Urinary bladder (tissue), 4 donors: ENCODE results near the gene RGMA. TPM values are rescaled to one million over a fixed set of nuclear protein-coding genes. Genes with fewer than 3 reads are reported as not detected.

Experiments
- DNase-seq: peaks from one replicate; pipeline ENCODE4 v3.0.0-alpha.2; 2015; ENCODE audit errors: extremely low spot score
- H3K27ac ChIP-seq: one replicate; pipeline ENCODE4 v1.5.1; 2013; ENCODE audit warnings: low read depth, mild to moderate bottlenecking, moderate library complexity
- H3K36me3 ChIP-seq: one replicate; pipeline ENCODE4 v1.6.1; 2013; ENCODE audit warnings: mild to moderate bottlenecking, moderate library complexity; ENCODE audit not compliant: insufficient read depth
- H3K4me1 ChIP-seq: one replicate; pipeline ENCODE4 v1.6.1; 2013; ENCODE audit warnings: mild to moderate bottlenecking, moderate library complexity; ENCODE audit not compliant: insufficient read depth
- H3K4me3 ChIP-seq: one replicate; pipeline ENCODE4 v1.5.1; 2013; ENCODE audit warnings: low read depth, low read length
- WGBS: extraction: QIAGEN DNeasy Blood & Tissue Kit; methylation state at CpG from one replicate; pipeline ENCODE4 v1.1.7; 2013; 5-methylcytosine and 5-hydroxymethylcytosine counted together
- polyA plus RNA-seq: library from polyadenylated mRNA; stranded (reverse); fragments of 200-250 nt; gene quantifications from one replicate; pipeline ENCODE4 v1.2.3, GENCODE V29; 2013
- total RNA-seq: library from RNA; depleted of rRNA; stranded (reverse); fragments of >200 nt; gene quantifications from one replicate; pipeline ENCODE4 v1.2.3, GENCODE V29; 2014
- donor health status: healthy with polysubstance abuse.
- donor health status: healthy.

The RGMA gene
- total and polyA plus RNA-seq, 2 donors = 3.4 to 13.6 TPM

DNA sequence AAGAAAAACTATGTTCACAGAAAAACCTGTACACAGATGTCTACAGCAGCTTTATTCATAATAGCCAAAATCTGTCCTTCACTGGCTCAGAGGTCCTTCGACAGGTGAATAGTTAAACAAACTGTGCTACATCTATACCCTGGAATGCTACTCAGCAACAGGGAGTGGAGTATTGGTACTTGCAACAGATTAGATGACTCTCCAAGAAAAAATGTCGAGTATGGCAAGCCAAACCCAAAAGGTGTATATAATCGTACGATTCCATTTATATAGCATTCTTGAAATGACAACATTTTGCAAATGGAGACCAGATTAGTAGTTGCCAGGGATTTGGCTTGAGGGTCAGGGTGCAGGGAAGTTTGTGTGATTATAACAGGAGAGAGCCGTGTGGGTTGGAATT is 22.4 kb upstream of the RGMA start:
- Histone ChIP-seq H3K4me3 (no peak overlapping the region), H3K27ac (no peak overlapping the region), H3K4me1 (no peaks in the 10 kb centered on the region), H3K36me3 (no peaks in the 10 kb centered on the region)
- whole genome bisulfite sequencing = 78% methylated on average over 5 of the region's 5 CpGs
- no peak for DNase-seq

DNA sequence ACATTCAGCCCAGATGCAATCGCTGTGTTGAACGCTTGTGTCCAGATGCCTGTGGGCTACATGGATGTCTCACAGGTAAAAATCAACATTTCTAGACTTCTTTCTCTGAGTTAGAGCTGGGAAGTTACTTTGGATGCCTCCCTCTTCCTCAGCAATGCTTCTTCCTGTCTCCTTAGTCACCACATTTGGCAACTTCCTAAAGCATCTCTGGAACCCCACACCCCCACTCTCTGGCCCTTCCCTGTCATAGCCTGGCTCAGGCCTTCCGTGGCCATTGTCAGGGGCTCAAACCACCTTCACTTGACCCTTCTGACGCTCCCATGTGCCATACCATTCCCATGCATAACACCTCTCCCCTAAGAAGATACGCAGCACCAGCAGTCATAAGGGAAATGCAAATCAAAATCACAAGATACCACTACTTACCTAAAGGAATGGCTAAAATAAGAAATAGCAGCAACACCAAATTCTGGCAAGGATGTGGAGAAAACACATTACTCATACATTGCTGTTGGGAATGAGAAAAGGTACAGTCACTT is 21.6 kb upstream of the RGMA start:
- Histone ChIP-seq H3K4me1 (no peaks in the 10 kb centered on the region), H3K27ac (no peak overlapping the region), H3K4me3 (no peak overlapping the region), H3K36me3 (no peaks in the 10 kb centered on the region)
- DNase-seq = no peak
- WGBS = 86% methylated on average over 5 of the region's 5 CpGs

DNA sequence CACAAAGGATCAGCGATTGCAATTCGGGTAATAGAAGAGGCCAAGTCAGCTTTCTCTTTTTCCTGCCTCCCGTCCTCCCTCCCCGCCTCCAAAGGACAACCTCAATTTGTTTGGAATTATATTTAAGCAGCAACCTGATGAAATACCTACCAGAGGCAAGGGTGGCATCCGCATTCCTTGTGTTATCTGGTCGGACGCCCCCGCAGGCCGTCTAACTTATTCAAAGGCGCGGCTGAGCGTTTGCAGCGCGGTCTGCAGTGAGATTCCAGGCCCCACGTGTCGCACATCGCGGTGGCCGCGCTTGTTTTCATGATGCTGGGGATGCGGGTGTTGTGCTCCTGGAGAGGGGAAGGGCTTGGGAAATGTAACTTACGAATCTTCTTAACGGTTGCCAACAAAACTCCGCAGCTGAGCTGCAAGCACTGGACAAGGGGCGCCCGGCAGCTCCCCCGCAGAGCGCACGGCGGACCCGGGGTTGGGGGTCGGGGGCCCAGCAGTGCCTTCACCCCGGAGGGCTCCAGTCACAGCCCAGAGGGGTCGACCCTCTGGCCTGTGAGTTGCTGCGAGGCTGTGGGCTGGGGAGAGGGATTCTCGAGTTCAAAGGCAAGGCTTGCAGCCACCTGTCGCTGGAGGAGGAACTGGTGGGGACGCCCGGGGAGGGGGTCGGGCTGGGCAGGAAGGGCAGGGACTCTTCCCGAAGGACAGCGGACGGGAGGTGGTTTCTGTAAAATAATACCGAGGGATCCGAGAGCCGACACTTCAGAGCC is 20.5 kb upstream of the RGMA start:
- WGBS = 25% methylated on average over 46 of the region's 46 CpGs
- H3K27ac ChIP-seq = no peak overlapping the region
- H3K4me1 ChIP-seq = no peaks in the 10 kb centered on the region
- H3K36me3 ChIP-seq = no peaks in the 10 kb centered on the region
- no peak for DNase-seq
- no peak overlapping the region for H3K4me3 ChIP-seq

DNA sequence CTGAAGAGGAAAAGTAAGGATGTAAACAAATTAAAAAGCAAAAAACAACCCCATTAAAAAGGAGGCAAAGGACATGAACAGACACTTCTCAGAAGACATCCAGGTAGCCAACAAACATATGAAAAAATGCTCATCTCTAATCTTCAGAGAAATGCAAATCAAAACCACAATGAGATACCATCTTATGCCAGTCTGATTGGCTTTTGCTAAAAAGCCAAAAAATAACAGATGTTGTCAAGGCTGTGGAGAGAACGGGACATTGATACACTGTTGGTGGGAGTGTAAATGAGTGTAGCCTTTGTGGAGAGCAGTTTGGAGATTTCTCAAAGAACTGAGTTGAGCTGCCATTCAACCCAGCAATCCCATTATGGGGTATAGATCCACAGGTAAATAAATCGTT is 18.6 kb upstream of the RGMA start:
- no peak overlapping the region for H3K27ac ChIP-seq
- WGBS = 87% methylated on average over 2 of the region's 2 CpGs
- H3K36me3 ChIP-seq = no peaks in the 10 kb centered on the region
- no peak for DNase-seq
- no peaks in the 10 kb centered on the region for H3K4me1 ChIP-seq
- H3K4me3 ChIP-seq = no peak overlapping the region

DNA sequence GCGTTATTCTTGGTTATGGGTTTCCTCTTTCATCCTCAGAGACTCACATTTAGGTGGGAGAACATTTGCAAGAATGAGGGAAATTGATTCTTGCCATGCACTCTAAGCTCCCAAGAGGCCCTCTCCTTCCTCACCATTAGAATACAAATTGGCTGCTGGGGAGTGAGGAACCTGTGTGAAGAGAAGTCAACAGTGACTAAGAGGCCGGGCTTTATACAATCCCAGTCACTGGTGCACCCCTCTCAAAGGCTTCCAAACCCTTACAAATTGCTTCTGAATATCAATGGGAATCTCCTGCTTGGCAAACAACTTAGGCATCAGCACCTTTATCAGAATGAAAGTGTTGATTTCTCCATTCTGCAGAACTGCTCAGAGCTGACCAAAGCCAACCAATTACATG is 16.5 kb upstream of the RGMA start:
- DNase-seq = no peak
- no peak overlapping the region for H3K4me3 ChIP-seq
- H3K36me3 ChIP-seq = no peaks in the 10 kb centered on the region
- H3K27ac ChIP-seq = no peak overlapping the region
- H3K4me1 ChIP-seq = no peaks in the 10 kb centered on the region
- WGBS = 58% methylated on average over 2 of the region's 2 CpGs

DNA sequence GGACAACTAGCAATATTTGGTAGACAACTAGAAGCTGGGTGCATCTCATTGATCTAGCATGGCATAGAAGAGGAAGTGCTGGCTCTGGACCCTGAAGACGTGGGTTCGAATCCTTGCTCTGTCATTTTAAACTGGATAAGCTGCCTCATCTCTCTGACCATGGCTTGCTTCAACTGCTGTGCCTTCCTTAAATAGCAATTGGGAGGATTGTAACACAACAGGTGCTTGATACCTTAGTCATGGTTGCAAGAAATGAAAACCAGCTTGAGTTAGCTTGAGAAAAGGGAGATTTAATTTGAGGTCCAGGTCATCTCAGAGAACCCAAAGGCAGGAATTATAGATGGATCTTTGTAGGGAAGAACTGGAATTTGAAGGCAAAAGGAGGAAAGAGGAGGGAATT is 14.8 kb upstream of the RGMA start:
- Histone ChIP-seq H3K4me3 (no peak overlapping the region), H3K36me3 (no peaks in the 10 kb centered on the region), H3K4me1 (no peaks in the 10 kb centered on the region), H3K27ac (no peak overlapping the region)
- WGBS = 90% methylated on average over 2 of the region's 2 CpGs
- no peak for DNase-seq

DNA sequence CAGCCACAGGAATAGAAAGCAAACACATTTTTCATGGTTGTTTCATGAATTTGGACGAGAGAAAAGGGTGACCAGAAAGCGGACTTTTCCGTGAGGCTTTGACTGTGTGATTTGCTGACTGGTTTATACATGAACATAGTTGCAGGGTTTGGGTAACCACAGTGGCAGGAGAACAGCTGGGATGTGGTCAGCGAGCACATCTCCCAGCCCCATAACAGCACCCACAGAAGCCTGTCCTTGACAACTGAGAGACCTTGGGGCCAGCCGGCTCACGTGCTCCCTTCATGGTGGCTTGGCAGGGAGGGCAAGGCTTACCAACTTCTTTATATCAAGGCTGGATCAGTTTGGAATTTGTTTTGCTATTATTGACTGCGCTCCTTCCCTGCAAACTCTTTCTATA is 13.2 kb upstream of the RGMA start:
- Histone ChIP-seq H3K36me3 (no peaks in the 10 kb centered on the region), H3K4me3 (no peak overlapping the region), H3K27ac (no peak overlapping the region), H3K4me1 (no peaks in the 10 kb centered on the region)
- WGBS = 87% methylated on average over 7 of the region's 7 CpGs
- DNase-seq = no peak

DNA sequence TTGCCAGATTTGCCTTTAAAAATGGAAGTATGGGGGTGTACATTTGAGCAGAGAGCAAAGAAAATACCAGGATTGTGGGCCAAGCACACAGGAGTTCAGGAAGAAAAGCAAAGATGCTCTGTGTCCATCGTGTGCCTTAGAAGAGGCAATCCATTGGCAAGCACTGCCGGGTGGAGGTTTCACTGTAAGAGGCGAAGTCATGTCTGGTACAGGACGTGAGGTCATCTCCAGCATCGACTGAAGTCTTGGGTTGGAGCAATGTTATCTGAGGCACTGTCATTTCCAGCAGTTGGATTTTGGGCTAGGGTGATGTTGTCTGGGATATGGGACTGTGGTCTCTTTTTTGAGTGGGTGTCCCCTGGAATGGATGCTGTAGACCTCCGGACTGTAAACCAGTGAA is 4.8 kb upstream of the RGMA start:
- Histone ChIP-seq H3K36me3 (no peaks in the 10 kb centered on the region), H3K4me3 (no peak overlapping the region), H3K27ac (no peak overlapping the region), H3K4me1 (no peaks in the 10 kb centered on the region)
- WGBS = 83% methylated on average over 6 of the region's 6 CpGs
- DNase-seq = no peak

DNA sequence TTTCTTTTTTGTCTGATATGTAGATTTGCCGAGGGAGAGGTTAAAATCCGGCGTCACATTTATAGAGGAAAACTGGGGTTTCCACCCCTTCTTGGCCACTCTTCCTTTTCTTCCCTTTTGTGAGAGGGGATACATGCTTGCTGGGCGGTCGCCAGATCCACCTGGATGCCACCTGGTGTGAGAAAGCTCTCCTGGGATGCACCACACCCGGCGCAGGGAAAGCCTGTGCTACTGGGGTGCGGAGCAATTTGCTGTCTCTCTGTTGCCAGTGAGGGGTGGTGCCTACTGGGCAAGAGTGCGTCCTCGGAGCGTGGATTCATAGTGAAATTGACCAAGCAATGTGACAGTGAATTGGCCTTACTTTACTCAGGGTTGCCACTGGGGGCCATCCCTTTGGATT is 2.5 kb upstream of the RGMA start:
- Histone ChIP-seq H3K36me3 (no peaks in the 10 kb centered on the region), H3K27ac (no peak overlapping the region), H3K4me3 (no peak overlapping the region), H3K4me1 (no peaks in the 10 kb centered on the region)
- WGBS = 72% methylated on average over 11 of the region's 11 CpGs
- no peak for DNase-seq

DNA sequence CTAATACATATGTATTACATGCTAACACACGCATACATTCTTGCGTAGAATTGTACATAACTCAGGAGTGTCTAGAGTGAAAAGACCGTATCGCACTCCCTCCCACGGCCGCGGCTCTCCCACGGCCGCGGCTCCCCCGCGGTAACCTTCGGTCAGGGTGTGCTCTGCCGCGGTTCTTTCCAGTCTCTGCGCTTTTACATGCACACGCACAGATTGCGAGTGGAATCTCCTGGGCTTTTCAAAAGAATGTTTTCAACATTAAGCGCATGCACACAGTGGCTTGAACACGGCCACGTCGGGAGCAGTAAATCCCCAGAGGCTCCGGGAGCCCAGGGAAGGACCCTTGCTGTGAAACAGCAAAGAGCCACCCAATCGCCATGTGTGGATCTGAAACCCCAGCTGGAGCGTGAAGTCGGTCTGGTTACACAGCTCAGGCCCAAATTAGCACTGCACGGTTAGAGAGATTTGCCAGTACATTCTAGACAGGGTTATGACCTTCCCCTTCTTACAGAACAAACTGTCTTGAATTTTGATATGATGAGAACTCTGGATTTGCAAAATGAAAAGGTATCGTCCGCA is 805 bp upstream of the RGMA start:
- Histone ChIP-seq H3K36me3 (no peaks in the 10 kb centered on the region), H3K27ac (no peak overlapping the region), H3K4me3 (no peak overlapping the region), H3K4me1 (no peaks in the 10 kb centered on the region)
- DNase-seq = no peak
- 19% methylated on average over 29 of the region's 29 CpGs for WGBS

DNA sequence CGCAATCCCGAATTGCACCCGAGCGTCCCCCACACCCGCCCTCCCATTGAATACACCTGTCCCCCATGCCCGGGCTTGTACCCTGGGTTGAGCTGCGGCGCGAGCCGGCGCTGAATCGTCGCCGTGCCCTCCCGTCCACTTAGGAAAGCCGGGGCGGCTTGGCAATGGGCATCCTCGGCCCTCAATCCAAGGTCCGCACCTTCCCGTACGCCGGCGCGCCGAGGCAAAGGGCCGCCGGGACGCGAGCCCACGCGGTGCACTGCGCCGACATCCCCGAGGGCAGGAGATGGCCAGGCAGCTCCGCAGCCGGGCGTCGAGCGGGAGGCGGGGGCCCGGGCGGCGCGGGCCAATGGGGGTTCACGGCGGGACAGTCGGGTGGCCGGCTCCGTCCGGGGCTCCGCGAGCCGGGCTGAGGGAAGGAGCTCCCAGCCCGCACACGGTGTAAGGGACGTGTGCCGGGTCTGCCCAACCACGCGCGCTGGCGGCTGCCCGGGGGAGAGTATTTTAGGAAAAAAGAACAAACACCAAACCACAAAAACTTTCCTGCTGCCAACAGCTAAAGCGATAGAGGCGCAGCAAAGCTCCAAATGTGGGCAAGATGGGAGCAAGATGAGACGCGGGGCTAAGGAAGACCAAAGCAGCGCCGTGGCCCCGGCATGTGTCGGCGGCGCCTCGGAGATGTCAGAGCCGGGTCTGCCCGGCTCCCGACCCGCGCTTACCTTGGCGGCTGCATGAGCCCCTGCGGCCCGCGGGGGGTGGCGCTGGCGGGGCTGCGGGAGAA is 621 bp downstream of the RGMA start:
- H3K27ac ChIP-seq = no peak overlapping the region
- peak overlapping the region; percentile 56 for H3K4me3 ChIP-seq
- under 1% methylated on average over 85 of the region's 85 CpGs for WGBS
- H3K36me3 ChIP-seq = no peaks in the 10 kb centered on the region
- H3K4me1 ChIP-seq = no peaks in the 10 kb centered on the region
- DNase-seq = no peak

DNA sequence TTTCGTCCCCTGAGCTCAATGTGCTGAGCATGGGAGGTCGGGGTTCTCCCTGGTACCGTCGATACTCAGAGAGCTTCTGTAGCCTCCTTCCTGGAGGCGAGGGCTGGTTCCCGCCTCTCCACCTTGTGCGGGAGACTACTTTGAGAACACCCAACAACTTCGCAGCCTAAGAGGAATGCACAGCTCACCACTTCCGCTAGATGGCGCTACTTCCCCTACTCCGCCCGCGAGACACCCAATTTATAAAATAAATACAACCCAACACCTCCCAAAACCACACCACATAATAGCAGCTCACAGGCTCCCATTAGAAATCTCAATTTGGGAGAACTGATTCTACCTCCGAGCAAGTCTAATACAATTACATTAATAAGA is 1.2 kb downstream of the RGMA start:
- 2% methylated on average over 14 of the region's 14 CpGs for WGBS
- H3K27ac ChIP-seq = no peak overlapping the region

DNA sequence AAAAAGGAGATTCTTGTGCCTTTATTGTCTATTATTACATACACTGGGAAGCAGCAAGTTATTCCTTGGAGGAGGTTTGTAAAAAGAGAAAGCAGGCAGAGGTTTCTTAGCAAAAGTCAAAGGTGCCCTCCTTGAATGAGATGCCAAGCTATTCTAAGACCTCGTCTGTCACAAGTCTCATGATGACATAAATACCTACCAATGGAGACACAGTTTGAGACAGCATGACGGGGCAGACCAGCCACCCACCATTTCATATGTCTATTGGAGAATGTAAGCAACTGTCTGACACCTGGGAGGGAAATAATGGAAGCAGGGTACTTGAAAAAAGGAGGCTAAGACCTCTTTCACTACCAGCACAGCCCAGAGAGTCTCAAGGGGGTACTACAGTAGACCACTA is 2.2 kb downstream of the RGMA start:
- H3K4me3 ChIP-seq = no peak overlapping the region
- DNase-seq = no peak
- no peaks in the 10 kb centered on the region for H3K4me1 ChIP-seq
- no peak overlapping the region for H3K27ac ChIP-seq
- 84% methylated on average over 2 of the region's 2 CpGs for WGBS
- H3K36me3 ChIP-seq = no peaks in the 10 kb centered on the region

More for the DNA sequence above, 1.2 kb downstream of the RGMA start:
- peak; percentile 63 for DNase-seq
- no peaks in the 10 kb centered on the region for H3K4me1 ChIP-seq
- no peaks in the 10 kb centered on the region for H3K36me3 ChIP-seq
- H3K4me3 ChIP-seq = peak overlapping the region; percentile 56

DNA sequence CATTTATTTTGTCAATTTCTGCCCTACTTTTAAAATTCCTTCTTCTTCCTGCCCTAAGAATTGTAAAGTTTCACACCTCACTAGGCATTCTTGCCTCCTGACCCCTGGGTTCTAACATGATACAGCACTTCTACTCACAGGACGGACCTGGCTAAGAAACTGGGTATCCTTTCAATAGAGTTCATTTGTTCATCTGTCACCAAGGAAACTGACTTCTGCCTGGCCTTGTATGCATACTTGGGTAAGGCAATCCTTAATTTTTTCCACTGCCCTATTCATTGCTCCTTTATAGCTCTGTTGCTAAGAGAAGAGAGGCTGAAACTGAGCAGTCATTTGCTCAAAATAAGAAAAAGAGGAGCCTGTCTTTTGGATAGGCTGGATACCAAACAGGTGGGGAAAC is 3.3 kb downstream of the RGMA start:
- Histone ChIP-seq H3K4me3 (no peak overlapping the region), H3K27ac (no peak overlapping the region), H3K4me1 (no peaks in the 10 kb centered on the region), H3K36me3 (no peaks in the 10 kb centered on the region)
- no peak for DNase-seq
- WGBS = 75% methylated on average over 1 of the region's 1 CpG
